GM21737 (cell line): ENCODE measurements around the gene RNF169.

Experiments
- ATAC-seq: cut with Tn5 transposase; IDR thresholded peaks from one replicate; pipeline ENCODE4 v1.9.1; 2021; ENCODE audit warnings: mild to moderate bottlenecking, moderate library complexity; ENCODE audit not compliant: unreplicated experiment

Gene RNF169

GRCh38 chr11:74863410-74863809 lies 114.8 kb downstream of the RNF169 start:
- ATAC-seq = no peak

DNA sequence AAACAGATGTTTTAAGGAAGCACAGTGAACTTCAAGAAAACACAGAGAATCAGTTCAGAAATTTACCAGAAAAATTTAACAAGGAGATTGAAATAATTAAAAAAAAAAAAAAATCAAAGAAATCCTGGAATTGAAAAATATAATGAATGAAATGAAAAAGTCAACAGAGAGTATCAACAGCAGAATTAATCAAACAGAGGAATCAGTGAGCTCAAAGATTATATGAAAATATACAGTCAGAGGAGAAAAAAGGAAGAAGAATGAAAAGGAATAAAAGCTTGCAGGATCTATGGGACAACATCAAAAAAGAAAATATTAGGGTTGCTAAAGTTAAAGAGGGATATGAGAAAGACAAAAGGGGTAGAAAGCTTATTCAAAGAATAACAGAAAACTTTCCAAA lies 117.9 kb downstream of the RNF169 start:
- no peak for ATAC-seq

- ATAC-seq = no peak
Observed at GRCh38 chr11:74870485-74870884, 121.8 kb downstream of the RNF169 start.

GRCh38 chr11:74871037-74871436 lies 122.4 kb downstream of the RNF169 start:
- ATAC-seq = no peak

GRCh38 chr11:74877132-74877531 lies 128.5 kb downstream of the RNF169 start:
- no peak for ATAC-seq
